Fibroblast of skin of abdomen (primary cell): ENCODE data around the gene BPIFB6.
"Not testable (repeated sequence)": the region's sequence is repeated elsewhere in the genome, so short reads cannot be mapped to it uniquely, and the experiment has no call there.

Experiments used
- DNase-seq: peaks from one replicate; pipeline ENCODE4 v3.0.0-alpha.2; 2013

BPIFB6 gene

DNA sequence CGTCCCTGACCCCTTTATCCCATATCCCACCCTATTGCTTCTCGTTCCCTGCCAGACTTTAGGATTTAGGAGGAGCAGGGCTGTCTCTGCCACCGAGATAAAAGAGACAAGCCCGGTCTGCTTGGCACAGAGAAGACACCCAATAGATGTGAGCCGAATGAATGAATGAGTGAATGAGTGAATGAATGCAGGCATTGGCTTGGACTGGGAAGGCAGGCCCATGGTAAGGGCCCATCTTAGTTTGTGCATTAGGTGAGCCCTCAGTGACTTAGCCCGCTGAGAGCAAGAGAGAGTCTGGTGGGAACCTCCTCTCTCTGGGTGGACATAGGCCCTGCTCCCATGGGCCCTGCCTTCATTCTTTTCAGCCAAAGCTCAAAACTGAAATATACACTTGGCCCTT, 879 bp upstream of the BPIFB6 start:
- DNase-seq = no peak

DNA sequence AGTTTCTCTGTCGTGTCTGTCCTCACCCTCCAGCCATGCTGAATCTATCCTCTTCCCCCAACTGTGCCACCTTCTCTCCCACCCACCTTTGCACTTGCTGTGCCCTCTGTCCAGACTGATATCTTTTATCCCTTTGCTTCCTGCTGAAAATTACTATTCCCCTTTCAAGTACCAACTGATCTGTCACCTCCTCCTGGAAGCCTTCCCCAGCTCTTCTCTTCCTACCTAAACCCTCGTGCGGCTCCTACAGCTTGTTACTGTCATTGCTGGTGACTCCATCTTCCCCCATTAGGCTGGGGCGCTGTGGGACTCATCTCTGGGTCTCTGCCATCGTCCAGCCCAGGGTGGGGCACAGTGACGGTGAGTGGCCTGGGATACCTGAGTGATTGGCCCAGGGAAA, 1.1 kb downstream of the BPIFB6 start:
- DNase-seq = no peak

DNA sequence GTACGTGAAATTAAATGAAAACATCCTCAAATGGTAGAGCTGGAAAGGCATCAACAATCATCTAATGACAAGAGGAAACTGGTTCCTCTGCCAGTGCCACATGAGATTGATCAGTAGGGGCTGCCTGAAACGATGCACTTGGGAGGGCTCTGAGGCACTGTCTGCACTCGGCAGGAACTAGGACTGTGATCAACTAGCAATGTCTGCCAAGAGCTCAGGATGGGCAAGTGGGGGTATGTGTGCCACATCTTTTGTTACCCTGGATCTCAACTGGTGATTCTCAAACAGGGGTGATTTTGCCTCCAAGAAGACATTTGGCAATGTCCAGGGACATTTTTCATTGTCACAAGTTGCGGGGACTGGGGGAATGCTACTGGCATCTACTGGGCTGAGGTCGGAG, 1.9 kb downstream of the BPIFB6 start:
- DNase-seq = no peak

DNA sequence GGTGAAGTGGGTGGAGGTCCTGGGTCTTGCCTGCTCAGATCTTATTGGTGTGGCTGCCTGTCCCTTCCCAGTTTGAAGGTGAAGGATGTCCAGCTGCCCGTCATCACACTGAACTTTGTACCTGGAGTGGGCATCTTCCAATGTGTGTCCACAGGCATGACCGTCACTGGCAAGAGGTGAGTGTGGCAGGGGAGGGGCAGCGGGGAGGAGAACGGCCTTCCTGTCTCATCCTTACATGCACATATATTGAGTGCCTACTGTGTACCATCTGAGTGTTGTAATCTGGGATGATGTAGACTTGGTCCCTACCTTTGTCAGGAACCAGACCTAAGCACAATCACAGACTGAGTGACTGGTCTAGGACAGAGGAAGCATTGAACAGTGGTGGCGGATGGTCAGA, 2.7 kb downstream of the BPIFB6 start:
- DNase-seq = no peak

DNA sequence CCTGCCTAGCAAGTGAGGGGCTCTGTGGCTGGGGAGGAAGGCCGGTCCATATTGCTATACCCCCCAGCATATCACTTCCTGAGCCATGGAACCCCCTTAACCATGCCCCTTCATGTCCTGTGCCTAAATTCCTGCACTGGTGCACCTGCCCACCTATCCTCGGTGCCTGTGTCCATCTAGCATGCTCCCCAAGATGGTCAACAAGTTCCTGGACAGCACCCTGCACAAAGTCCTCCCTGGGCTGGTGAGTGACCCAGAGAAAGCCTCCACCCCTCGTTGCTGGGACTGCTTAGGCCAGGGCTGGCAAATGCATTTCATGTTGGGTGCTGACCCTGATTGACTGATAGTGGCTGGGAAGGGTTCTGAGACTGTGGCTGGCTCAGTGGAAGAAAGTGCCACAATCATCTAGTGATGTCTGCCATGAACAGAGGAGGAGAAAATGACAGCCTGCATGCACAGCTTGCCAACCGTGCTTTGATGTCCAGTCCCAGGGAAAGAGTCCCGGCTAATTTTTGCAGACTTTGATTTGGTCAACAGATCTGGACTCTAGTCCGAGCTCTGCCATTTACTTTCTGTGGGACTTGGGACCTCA, 3.5 kb downstream of the BPIFB6 start:
- no peak for DNase-seq

DNA sequence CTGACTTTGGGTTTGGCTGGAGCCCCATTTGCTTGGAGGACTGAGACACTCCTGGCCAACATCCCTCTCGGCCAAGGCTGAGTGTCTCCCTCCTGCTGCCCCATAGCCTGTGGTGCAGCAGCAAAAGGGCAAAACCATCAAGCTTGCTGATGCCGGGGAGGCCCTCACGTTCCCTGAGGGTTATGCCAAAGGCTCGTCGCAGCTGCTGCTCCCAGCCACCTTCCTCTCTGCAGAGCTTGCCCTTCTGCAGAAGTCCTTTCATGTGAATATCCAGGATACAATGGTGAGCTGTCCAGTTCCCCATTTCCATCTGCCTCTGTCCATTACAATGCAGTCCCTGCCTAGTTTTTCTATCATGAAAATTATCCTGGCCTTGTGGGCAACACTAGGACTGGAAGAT, 6.0 kb downstream of the BPIFB6 start:
- no peak for DNase-seq

DNA sequence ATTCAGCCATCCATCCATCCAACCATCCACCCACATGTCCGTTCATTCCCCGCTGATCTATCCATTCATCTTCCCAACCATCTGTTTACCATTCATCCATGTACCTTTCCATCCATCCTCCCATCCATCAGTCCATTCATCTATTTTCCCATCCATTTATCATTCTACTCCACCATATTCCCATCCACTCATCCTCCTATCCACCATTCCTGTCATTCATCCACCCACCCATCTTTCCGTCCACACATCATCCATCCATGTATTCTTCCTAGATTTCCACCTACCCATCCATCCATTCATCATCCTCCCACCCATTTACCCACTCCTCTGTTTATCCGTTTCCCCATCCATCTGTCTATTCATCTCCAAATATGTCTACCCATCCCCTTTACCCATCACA, 6.8 kb downstream of the BPIFB6 start:
- no peak for DNase-seq

DNA sequence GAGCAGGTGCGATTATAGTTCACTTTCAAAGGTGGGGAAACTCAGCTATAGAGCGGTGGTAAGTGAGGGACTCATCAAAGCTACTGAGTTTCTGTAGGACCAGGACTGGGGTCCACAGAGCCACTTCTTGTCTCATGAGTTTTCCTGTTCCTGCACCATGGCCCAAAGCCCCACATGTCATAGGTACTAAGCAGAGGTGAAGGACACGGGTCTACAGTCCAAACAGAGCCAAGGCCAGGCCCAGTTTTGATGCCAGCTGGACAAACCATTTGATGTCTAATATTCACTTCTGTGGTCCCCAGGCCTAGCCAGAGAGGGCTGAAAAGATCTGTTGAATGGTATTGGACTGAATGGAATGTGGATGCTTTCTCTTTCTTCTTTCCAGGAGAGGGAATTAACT, 11.0 kb downstream of the BPIFB6 start:
- no peak for DNase-seq

DNA sequence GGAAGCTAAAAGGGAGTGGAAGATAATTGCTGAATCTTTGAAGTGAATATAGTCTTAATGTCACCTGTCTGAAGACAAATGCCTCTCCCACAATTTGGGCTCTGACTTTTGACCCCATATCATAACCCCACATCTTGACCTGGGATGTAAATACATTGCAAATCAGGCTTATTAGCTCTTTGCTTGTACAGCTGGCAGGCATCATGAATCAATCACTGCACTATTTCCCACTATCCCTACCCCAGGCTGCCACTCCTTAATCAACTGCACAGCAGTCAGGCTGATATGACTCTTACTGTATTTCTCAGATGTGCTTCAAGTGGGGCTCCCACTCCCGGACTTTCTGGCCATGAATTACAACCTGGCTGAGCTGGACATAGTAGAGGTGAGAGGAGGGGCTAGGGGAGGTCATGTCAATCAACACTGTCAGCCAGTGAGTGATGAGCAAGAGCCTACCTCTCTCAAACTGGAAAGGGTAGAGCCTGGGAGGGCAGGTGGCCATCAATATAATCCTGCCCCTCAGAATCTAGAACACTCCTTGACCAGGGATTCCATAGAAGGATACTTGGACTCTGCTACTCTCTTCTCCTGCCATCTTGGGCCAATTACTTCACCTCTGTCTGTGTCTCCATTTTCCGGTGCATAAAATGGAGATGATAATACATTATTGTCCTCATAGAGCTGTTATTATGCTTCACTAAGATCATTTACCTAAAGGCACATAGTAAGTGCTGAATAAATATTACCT, 11.7 kb downstream of the BPIFB6 start:
- no peak for DNase-seq

DNA sequence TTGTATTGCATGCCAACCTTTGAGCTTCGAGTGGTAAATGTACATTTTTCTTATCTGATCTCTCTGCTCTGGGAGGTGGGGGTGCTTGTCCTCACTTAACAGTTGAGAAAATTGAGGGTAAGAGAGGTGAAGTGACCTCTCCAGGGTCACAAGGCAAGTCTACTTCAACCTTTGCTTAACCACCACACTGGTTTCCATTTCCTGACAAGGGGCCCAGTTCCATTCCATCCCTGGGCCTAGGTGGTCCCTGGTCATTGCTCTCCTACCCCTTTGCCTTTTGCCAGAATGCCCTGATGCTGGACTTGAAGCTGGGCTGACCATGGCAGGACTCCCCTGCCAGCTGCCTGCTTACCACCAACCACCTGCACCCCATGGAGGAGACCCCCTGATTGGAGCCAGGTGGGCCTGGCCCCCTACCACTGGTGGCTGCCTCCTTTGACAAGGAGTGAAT, 12.3 kb downstream of the BPIFB6 start:
- DNase-seq = no peak

DNA sequence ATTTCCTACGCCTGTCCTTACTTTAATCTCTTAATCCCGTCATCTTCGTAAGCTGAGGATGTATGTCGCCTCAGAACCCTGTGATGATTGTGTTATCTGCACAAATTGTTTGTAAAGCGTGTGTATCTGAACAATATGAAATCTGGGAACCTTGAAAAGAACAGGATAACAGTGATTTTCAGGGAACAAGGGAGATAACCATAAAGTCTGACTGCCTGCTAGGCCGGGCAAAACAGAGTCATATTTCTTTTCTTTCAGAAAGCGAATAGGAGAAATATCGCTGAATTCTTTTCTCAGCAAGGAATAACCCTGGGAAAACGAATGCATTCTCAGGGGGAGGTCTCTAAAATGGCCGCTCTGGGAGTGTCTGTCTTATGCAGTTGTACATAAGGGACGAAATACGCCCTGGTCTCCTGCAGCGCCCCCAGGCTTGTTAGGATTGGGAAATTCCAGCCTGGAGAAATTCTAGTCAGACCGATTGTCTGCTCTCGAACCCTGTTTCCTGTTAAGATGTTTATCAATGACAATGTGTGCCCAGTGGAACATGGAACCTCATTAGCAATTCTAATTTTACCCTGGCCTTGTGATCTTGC, 13.8 kb downstream of the BPIFB6 start:
- DNase-seq = not testable (repeated sequence)

DNA sequence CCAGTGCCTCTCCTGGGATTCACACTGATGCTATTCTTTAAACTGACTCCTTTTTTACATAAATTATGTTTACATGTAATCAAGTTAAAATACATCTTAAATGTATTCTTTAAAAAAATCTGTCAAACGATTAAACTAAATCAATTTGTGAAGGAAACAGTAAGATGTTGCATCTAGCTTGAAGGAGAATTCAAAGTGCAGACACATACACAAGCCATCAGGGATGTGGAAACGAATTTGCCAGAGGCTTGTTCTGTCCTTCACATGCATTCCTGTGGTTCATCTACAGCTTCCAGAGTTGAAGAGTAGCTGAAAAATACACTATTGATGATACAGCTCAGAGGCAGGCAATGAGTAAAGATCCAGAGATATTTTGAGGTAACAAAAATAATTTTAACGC, 15.0 kb downstream of the BPIFB6 start:
- no peak for DNase-seq

DNA sequence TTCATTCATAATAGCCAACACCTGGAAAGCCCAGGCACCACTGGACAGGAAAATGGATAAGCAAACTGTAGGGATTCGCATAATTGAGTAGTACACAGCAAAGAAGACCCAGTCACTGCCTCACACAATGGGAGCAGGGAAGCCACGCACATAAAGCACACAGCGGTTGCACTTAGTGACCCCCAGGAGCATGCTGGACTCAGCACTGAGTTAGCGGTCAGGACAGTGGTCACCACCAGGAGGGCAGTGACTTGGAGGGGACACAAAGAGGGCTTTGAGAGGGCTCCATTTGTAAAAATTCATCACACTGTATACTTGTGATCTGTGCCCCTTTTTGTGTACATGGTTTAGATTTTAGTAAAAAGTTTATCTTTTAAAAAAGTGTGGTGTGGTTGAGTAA, 19.9 kb downstream of the BPIFB6 start:
- no peak for DNase-seq

DNA sequence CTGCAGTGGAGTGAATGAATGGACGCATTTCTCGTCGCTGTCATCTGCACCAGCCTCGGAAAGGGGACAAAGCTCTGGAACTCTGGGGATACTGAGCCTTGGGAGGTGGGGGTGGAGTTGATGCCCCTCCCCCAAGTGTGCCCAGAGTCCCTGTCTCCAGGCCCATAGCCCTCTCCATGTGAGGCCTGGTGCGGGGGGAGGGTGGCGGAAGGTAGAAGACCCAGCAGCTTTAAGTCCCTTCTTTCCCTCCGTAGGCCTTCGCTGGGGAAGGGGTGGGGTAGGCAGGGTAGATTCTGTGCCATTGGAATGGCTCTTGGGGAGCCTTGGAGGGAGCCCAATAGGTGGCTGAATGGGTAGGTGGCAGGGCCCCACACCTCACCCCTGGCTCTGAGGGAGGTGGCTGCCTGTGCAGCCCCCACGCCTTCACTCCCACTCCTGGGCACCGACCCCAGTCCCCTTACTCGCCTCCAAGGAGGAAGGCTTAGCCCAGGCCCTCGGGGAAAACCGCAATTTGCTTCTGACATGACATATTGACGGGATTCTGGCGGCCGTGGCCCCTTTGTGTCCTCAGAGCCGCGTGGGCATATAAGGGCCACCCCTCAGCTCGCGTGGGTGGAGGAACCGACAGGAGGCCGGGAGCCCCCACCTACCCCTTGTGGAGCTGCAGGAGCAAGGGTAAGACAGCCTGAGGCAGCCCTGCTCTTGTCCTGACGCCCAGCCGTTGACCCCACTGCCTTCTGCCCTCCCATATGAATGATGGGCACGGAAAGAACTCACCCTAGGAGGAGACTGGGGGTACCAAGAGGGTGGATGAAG, 22.1 kb downstream of the BPIFB6 start, which contains the start of gene BPIFB3:
TSS of gene BPIFB3 (plus strand) at position 613 of the 816 bp plus-strand sequence. CDS start 1,533 bp downstream, outside the sequence.
- no peak for DNase-seq

DNA sequence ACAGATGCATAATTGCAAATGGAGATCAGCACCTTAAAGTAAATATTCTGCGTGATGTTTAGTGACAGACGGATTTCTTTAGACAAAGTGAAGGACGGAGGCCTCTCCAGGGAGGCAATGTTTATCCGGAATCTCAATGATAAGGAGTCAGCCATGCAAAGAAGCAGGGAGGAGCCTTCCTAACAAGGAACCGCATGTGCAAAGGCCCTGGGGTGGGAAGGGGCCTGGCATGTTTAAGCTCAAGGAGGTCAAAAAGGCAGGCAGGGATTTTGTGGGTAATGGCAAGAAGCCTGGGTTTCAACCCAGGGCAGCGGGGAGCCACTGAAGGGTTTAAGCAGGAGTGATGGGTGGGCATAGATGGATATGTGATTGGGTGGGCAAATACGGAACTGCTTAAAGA, 22.9 kb downstream of the BPIFB6 start:
- no peak for DNase-seq

DNA sequence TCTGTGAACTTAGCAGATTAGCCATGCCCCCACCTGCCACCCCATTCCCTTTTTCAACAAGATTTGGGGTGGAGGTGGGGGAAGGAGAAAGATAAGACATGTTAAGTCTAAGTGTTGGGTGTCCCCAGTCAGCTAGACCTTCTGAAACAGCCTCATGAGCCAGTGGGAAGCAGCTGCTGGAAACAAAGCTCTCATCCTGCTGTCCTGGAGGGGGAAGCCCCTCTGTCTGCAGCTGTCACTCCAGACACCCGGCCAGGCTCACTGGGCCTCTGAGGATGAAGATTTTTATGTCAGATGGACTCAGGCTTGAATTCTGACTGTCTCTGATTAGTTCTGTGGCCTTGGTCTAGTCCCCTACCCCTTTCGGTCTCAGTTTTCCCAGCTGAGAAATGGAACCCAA, 23.3 kb downstream of the BPIFB6 start:
- DNase-seq = no peak

DNA sequence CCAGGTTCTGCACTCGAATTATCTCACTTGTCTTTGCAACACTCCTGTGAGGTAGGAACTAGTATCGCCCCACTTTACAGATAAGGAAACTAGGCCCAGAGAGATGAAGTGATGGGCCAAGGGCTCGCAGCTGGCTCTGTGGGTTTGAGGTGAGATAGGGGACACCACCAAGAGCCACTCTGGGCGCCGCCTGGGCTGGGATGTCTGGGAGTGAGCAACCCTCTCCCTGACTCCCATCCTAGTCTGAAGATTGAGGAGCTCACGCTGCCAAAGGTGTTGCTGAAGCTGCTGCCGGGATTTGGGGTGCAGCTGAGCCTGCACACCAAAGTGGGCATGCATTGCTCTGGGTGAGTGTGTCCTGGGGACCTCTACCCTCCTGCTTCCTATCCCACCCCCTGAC, 27.7 kb downstream of the BPIFB6 start:
- DNase-seq = no peak

DNA sequence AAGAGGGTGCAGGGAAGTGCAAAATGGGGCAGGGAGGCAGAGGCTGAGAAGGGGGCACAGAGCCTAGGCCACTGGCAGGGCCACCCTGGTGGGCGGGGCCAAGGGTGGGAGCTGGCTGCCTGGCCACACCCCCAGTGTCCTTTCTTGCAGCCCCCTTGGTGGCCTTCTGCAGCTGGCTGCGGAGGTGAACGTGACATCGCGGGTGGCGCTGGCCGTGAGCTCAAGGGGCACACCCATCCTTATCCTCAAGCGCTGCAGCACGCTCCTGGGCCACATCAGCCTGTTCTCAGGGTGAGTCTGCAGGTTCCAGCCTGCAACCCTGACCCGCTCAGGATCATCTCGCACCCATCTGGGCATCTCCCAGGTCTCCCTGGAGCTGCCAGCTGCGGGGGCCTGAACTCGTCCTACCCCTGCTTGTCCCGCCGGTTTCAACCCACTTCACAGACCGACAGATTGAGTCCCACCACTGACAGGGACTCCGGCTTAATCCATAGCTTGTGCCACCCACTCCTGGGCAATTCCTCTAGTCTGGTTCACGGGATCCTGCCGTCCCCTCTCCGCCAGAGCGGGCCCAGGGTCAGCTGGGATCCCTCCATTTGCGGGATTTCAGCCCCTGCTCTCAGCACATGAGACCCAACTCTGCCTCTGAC, 28.4 kb downstream of the BPIFB6 start:
- DNase-seq = no peak

DNA sequence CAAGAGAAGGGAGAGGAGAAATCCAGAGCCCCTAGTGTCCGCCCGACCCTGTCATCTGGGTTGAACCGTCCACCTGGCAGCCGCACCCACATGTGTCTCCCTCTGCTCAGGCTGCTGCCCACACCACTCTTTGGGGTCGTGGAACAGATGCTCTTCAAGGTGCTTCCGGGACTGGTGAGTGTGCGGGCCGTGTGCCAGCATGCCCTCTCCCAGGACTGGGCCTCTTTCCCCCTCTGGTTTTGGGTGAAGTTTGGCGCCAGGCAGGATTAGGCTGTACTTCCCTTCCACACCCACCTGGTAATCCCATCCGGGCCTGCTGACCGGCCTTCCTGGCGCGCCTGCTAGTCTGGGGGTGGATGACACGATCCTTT, 30.2 kb downstream of the BPIFB6 start:
- DNase-seq = no peak

DNA sequence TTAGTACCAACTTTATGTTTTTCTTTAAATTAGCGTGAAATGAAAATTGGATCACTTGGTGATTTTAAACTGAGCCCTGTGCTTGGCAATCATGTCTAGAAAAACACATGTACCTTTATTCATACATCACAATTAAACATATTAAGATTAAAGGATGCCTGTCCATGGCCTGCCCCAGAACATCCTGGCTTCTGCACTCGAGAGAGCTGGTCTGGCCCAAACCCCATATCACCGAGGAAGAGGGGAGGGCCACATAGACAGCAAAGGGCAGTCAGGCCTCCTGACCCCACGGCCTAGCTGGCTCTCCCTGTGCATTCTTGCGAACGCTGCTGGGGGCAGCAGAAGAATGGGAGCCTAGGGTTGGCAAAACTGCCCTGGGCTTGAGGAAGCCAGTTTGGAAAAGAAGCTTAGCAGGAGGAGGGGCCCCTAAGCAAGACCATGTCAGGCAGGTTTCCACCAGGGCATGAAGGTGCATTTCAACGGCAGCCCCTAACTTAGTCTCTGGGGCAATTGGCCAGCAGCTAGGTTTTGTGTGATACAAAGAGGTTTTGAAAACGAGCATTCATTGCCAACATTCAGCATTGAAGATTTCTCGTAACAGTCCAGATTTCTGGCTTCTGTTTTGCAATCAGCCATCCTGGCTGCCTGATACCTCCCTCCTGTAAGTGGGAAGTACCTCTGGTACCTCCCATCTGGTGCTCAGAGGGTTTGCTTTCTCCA, 30.8 kb downstream of the BPIFB6 start:
- no peak for DNase-seq

DNA sequence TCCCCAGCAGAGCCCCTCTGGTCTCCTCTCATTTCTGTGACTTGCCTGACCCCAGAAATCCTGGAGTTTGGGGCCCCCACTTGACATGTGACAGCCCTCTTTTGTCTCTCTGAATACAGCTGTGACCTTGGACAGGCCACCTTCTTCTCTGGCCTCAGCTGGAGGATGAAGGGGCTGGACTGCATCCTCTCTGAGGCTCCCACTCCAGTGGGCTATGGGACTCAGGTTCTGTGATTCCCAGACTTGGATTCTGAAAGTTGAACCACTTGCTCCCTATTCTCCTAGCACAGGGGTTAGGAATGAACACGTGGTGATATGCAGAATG, 31.3 kb downstream of the BPIFB6 start:
- no peak for DNase-seq

DNA sequence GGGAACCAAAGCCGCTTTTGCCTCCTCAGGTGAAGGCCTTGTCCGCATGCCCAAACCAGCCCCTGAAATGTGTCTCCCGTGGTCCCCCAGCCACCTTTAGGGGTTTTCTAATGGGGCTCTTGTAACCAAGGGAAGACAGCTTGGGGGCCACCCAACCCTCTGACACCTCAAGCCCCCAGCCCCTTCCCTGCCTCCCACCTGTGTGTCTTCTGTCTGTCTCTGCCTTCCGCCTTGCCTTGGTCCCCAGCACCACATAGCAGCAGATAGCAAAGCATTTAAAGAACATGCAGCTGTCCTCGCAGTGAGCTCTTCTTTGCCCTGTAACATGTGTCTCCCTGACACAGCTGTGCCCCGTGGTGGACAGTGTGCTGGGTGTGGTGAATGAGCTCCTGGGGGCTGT, 31.8 kb downstream of the BPIFB6 start:
- DNase-seq = no peak
